Ovary (tissue), 9 donors: Measurements from ENCODE around the gene GUCY1A2. TPM values are rescaled to one million over a fixed set of nuclear protein-coding genes. Genes with fewer than 3 reads are reported as not detected.

Source experiments
- DNase-seq, 5 donors: peaks; one replicate each; pipeline ENCODE4 v3.0.0-alpha.2; 2019 to 2020
- H3K27ac ChIP-seq, 2 donors: fragments of 200-600 bp; one replicate each; pipeline versions ENCODE4 v1.5.1 to v1.8.0; 2019 to 2022
- H3K27me3 ChIP-seq: fragments of 200-600 bp; one replicate; pipeline ENCODE4 v1.8.0; 2022
- H3K36me3 ChIP-seq: fragments of 200-600 bp; sonication (generic); one replicate; pipeline ENCODE4 v1.5.1; 2019
- H3K4me1 ChIP-seq: one replicate; pipeline ENCODE4 v1.8.1; 2013; ENCODE audit warnings: mild to moderate bottlenecking, moderate library complexity; ENCODE audit not compliant: insufficient read depth
- H3K4me3 ChIP-seq: fragments of 200-600 bp; sonication (generic); one replicate; pipeline ENCODE4 v1.5.1; 2017
- H3K9me3 ChIP-seq, 2 donors: fragments of 200-600 bp in 1 of 2; sonication (generic) in 1 of 2; one replicate each; pipeline versions ENCODE4 v1.5.1 to v1.8.1; 2013 to 2019; ENCODE audit warnings: mild to moderate bottlenecking in 1 of 2, moderate library complexity in 1 of 2
- EP300 ChIP-seq: sonication (generic); formaldehyde crosslinking; IDR thresholded peaks from one replicate; pipeline ENCODE4 v1.6.1; 2017; ENCODE audit warnings: antibody characterized with exemption
- POLR2A ChIP-seq: fragments of 450-650 bp; IDR thresholded peaks from one replicate; pipeline ENCODE4 v1.6.1; 2017; ENCODE audit warnings: antibody characterized with exemption, mild to moderate bottlenecking, moderate library complexity
- WGBS, 3 donors: extraction: QIAGEN DNeasy Blood & Tissue Kit in 1 of 3; methylation state at CpG; one replicate each; pipeline versions ENCODE4 v1.1.5 to v1.1.7; 2013 to 2017; 5-methylcytosine and 5-hydroxymethylcytosine counted together
- intact Hi-C, 4 donors: fragments of 100-400 bp; cut with DNase I; formaldehyde crosslinking; loops; one replicate each; pipeline versions ENCODE4 v1.11.0 to v1.15.1; 2022 to 2023
- polyA plus RNA-seq, 2 donors: library from polyadenylated mRNA; stranded (reverse); fragments of 200-250 nt in 1 of 2; fragments of 350-450 nt in 1 of 2; fragmentation: Illumina TruSeq in 1 of 2; extraction: RNeasy Lipid Tissue Mini Kit (QIAGEN cat#74804) in 1 of 2; gene quantifications; one replicate each; pipeline ENCODE4 v1.2.3, GENCODE V29; 2013 to 2014
- total RNA-seq, 7 donors: library from RNA; depleted of rRNA in 2 of 7; stranded (reverse); fragments of >200 nt in 2 of 7; fragmentation: NEBNext Ultra II Directional in 3 of 7; extraction: Animal tissue kit (Norgen Biotek cat#: 25700) in 3 of 7; gene quantifications; one replicate each; pipeline versions ENCODE4 v1.1.0 to v1.2.4, GENCODE V29; 2016 to 2023
- TF ChIP-seq, protein P1 (sequence below), 3 donors: fragments of 450-650 bp in 2 of 3; fragments of 200-600 bp in 1 of 3; IDR thresholded peaks; one replicate each; pipeline versions ENCODE4 v1.5.1 to v1.8.0; 2016 to 2022; ENCODE audit warnings: antibody characterized with exemption in 3 of 3, mild to moderate bottlenecking in 1 of 3
- donor health status: DM: no; HTN: no; CAD: no; lungs with moderate emphysema.
- donor health status: DM: no; HTN: no; CAD: no.
- donor health status: Bipolar disorder and iron deficiency.
- donor health status: DM: yes; HTN: yes; CAD: no.
- donor health status: DM: no; HTN: no; CAD: no.
- donor health status: DM: yes; HTN: yes; CAD: no.

The GUCY1A2 gene
- total and polyA plus RNA-seq, 9 donors = 1.5 to 20.3 (median 6.1) TPM

DNA sequence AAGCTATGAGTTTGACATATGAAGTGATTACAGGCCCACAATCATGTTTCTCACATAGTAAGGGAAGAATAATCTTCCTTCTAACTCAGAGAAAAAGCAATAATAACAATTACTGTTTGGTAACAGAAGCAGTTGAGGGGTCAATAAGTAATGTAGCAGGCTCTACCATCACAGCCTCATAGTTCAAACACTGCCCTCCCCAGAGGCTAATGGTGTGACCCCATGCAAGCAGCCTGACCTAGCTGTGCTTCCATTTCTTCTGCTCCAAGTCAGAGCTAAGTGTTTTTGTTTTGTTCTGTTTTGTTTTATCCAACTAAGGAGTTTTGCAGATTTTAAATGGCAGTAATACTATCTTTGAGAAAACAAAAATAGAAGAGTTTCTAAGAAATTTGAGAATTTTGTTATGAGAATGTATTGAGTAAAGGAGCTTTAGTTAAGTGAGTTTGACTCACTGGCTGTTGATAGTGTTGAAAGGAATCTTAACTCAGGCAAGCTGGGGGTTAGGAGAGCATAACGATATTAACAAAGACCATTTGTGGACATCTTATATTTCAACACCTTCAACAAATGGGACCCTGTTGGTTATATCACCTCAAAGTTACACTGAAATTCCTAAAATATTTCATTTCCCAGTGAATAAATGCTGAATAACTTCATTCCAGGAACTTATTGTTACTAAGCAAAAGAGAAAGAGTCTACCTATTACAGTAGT, 48.5 kb downstream of the GUCY1A2 start:
- H3K27me3 ChIP-seq = no peaks in the 10 kb centered on the region
- TF ChIP-seq EP300 = no peak
- TF ChIP-seq POLR2A = no peak
- TF ChIP-seq, protein P1, sequence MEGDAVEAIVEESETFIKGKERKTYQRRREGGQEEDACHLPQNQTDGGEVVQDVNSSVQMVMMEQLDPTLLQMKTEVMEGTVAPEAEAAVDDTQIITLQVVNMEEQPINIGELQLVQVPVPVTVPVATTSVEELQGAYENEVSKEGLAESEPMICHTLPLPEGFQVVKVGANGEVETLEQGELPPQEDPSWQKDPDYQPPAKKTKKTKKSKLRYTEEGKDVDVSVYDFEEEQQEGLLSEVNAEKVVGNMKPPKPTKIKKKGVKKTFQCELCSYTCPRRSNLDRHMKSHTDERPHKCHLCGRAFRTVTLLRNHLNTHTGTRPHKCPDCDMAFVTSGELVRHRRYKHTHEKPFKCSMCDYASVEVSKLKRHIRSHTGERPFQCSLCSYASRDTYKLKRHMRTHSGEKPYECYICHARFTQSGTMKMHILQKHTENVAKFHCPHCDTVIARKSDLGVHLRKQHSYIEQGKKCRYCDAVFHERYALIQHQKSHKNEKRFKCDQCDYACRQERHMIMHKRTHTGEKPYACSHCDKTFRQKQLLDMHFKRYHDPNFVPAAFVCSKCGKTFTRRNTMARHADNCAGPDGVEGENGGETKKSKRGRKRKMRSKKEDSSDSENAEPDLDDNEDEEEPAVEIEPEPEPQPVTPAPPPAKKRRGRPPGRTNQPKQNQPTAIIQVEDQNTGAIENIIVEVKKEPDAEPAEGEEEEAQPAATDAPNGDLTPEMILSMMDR (IDR thresholded peaks at IDR 0.05) = no peak
- no peaks in the 10 kb centered on the region for H3K9me3 ChIP-seq
- H3K36me3 ChIP-seq = no peaks in the 10 kb centered on the region
- no peaks in the 10 kb centered on the region for H3K4me1 ChIP-seq
- no peak overlapping the region for H3K4me3 ChIP-seq
- intact Hi-C loops = no loop called here
- DNase-seq = no peak
- WGBS, 3 donors = 24 to 55% (median 49%) methylated on average over 1 of the region's 1 CpG
- H3K27ac ChIP-seq = no peak overlapping the region

DNA sequence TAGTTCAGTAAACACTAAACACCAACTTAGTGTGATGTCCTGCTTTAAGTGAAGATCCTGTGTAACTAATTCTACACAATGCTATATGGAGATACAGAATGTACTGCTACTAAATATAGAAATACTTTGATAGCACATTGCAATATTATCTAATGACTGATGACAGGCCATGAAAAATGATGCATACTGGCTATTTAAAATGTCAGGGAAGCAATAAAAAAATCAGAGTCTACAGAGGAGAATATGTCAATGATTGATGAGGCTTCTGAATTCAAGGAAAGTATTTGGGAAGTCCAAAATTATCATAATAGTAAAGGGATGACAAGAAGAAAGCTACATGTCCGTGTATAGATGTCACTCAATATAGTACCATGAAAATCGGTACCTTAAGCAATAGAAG, 55.3 kb downstream of the GUCY1A2 start:
- no peaks in the 10 kb centered on the region for H3K27me3 ChIP-seq
- TF ChIP-seq EP300 (no peak), POLR2A (no peak)
- TF ChIP-seq, protein P1 (IDR thresholded peaks at IDR 0.05) = no peak
- intact Hi-C loops = no loop called here
- peaks cover 4% of the 10 kb centered on the region for H3K4me1 ChIP-seq
- H3K36me3 ChIP-seq = no peaks in the 10 kb centered on the region
- WGBS, 3 donors = 79 to 95% (median 87%) methylated on average over 2 of the region's 2 CpGs
- no peaks in the 10 kb centered on the region for H3K9me3 ChIP-seq
- no peak overlapping the region for H3K4me3 ChIP-seq
- no peak for DNase-seq
- H3K27ac ChIP-seq = no peak overlapping the region

DNA sequence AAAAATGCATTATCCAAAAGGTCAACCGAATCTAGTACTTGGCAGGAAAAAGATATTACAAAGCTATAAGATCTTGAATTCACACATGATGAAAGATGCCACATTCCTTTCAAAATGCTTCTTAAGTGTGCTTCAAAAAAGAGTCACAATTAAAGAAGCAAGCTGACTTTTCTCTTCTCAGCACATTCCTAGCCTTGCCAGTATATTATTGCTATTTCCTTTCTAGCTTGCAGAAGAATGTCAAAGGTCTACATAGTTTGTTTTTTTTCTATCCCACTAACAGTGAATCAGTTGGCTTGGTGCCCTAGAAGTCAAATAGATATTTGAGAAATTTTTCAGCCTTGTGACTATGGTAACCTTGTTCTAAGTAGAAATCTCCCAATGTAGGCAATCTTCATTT, 56.8 kb downstream of the GUCY1A2 start:
- Histone ChIP-seq H3K36me3 (no peaks in the 10 kb centered on the region), H3K9me3 (no peaks in the 10 kb centered on the region), H3K27me3 (no peaks in the 10 kb centered on the region), H3K4me1 (peaks cover 4% of the 10 kb centered on the region), H3K4me3 (no peak overlapping the region), H3K27ac (no peak overlapping the region)
- WGBS, 3 donors = 0 to 5% (median 2%) methylated on average over 1 of the region's 1 CpG
- TF ChIP-seq POLR2A (no peak), EP300 (no peak)
- TF ChIP-seq, protein P1 (IDR thresholded peaks at IDR 0.05) = no peak
- DNase-seq = no peak
- intact Hi-C loops = no loop called here

DNA sequence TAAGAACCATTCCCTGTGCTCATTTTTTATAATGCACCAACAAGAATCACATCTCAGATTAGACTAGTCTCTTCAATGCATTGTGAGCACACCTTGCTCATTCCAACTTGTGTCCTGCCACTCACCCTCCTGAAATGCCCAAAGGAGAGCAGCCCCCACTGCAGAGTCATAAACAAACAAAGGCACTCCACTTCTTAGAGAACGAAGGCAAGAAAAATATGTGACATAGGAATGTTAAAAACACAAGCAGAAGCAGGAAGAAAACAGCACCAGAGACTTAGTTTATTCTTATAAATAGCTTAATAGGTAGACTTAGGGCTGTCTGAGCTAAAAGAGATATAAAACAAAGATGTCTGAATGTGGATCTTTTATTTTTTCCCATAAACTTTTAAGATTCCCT, 57.2 kb downstream of the GUCY1A2 start:
- no peaks in the 10 kb centered on the region for H3K27me3 ChIP-seq
- no peak overlapping the region for H3K4me3 ChIP-seq
- intact Hi-C loops = no loop called here
- no peak overlapping the region for H3K27ac ChIP-seq
- WGBS, 3 donors = 0 to 2% (median 0%) methylated on average over 1 of the region's 1 CpG
- TF ChIP-seq EP300 (no peak), POLR2A (no peak)
- TF ChIP-seq, protein P1 (IDR thresholded peaks at IDR 0.05) = no peak
- no peaks in the 10 kb centered on the region for H3K9me3 ChIP-seq
- DNase-seq = no peak
- H3K4me1 ChIP-seq = peaks cover 4% of the 10 kb centered on the region
- H3K36me3 ChIP-seq = no peaks in the 10 kb centered on the region
